NCI-H510A (cell line): ENCODE results near the gene ALPI.
"Not testable (repeated sequence)": the region's sequence is repeated elsewhere in the genome, so short reads cannot be mapped to it uniquely, and the experiment has no call there.

Experiments used
- DNase-seq: peaks from one replicate; lab custom pipeline; 2025; lab: John Stamatoyannopoulos, UW

ALPI gene

DNA sequence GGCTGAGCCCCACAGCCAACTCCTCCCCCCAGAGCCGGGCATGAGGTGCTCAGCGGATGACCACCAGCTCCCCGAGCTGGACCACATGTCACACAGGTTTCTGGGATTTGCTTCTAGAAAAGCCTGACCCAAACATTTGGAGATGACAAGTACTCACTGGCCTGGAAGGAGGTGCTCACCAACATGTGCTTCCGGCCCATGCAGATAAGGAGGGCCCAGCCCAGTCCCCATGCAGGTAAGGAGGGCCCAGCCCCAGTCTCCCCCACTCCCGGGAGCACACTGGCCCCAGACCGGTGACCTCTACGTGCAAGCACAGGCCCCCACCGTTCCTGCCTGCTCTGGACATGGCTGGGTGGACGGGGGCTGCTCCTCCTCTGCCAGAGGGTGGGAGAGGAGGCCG, 14.0 kb upstream of the ALPI start:
- not testable (repeated sequence) for DNase-seq

- DNase-seq, result not testable (repeated sequence)
Measured at GRCh38 chr2:232442431-232442830, 13.5 kb upstream of the ALPI start.

DNA sequence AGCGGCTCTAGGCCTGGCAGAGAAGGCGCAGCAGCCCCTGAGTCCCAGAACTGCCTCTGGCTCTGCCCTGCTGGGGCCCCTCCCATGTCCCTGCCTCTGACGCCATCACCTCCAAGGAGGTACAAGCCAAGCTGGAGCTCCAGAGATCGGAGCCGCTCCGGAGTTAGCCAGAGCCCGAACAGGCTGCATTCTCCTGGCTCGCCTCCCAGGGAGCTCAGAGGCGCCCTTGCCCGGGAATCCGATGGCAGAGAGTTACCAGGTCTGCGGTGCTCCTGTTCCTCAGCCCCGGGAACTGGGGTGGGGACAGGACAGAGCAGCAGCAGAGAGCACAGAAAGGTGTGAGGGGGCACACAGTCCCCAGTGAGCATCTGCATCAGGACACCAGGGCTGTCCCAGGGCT, 12.9 kb upstream of the ALPI start:
- not testable (repeated sequence) for DNase-seq

DNA sequence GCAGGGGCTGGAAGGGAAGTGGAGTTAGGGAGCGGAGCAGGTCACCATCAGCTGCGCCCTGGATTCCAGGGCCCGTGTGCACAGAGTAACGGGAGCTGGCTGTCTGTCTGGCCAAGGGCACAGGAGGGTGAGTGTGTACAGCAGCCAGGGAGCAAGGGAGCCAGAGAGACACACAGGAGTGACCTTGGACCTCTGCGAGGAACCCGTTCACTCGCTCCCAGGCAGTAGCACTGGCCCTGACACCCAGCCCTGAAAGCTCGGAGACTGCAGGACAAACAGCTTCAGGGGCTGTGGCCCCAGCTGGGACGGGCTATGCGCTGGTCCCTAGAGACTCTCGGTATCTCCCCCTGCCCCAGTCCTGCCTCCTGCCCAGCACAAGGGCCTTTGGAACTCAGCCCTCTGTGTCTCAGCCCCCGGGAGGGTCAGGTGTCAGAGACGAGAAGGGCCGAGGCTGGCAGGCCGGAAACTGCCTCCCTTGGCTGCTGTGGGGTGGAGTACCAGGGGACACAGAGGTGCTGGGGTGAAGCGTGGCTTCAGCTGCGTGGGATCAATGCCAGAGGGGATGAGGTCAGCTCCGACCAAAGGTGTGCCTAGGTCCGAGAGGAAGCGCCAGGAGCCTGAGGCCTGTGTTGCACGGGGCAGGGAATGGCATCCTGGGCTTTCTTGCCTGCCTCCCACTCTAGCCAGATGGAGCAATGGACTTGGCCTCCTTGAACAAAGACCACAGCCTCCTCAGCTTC, 12.1 kb upstream of the ALPI start:
- not testable (repeated sequence) for DNase-seq

DNA sequence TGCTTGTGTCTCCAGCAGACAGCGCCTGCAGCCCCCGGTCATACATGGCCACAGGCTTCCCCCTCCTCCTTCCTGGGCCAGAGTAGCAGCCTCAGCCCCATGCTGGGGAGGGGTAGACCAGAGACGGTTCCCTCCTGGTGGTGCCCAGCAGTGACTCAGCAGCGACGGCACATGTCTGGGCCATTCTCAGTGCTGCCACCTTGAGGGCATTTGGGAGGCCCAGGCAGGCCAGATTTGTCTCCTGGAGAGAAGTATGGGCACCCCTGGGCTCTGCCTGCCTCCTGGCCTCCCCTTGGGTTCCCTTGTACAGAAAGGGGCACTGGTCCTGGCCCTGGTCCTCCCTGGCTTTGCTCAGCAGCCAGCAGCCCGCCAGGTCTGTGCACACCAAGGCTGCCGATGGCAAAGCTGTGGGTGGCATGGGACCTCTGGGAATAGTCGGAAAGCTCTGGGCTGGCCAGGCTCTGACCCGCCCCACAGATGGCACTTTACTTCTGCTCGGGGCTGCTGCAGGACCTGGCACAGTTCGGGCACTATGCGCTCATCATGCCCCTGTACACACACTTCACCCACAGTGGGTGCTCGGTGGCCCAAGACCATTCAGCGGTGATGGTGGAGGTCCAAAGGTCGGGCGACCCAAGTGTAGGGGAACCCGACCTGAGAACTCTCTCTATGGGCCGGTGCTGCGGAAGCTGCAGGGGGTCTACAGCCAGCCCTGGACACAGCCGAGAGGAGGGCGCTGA, 11.4 kb upstream of the ALPI start:
- DNase-seq, result no peak

- DNase-seq, result not testable (repeated sequence)
Measured at GRCh38 chr2:232445149-232445885, 10.6 kb upstream of the ALPI start.

DNA sequence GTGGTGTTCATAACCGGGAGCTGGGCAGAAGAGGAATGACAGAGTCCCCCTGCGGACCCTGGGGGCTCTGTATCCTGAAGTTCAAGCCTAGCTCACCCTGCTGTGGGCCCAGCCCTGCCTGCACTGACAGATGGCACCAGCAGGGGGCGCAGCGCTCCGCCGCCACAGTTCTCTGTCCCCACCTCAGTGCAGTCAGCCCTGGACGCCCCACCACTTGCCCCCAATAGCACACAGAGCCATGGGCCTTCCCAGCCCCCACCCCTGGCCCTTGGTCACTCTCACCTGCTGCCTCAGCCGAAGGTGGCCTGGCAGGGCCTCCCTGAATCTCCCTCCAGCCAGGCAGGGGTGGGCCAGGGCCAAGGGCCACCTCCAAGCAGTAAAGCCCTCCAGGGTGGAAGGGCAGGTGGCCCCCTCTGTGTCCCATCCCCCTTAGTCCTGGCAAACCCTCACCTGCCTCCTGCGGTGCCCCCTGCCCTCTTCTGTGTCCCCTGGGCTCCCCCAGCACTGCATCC, 9.6 kb upstream of the ALPI start:
- not testable (repeated sequence) for DNase-seq

DNA sequence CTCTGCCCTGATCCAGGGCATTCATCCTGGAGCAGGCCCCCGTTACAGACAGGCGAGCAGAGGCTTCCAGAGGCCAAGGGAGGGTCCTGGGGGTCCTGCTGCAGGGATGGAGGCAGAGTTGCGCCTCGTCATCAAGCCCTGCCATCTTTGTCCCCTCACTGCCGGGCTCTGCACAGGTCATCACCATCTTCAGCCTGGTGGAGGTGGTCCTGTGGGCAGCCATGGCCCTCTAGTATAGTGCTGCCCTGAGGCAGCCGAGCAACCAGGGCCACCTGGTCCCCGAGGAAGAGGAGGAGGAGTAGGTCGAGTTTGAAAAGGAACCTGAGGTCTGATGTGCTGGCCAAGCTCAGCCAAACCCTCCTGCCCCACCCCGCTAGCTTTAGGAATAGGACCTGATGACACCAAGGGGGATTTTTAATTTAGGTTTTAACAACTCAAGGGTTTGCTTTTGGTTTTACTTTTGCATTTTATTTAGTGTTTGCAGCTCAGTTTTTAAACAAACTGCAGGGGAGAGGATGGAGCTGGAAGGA, 8.8 kb upstream of the ALPI start:
- no peak for DNase-seq

GRCh38 chr2:232447638-232448303, 8.2 kb upstream of the ALPI start:
- no peak for DNase-seq

DNA sequence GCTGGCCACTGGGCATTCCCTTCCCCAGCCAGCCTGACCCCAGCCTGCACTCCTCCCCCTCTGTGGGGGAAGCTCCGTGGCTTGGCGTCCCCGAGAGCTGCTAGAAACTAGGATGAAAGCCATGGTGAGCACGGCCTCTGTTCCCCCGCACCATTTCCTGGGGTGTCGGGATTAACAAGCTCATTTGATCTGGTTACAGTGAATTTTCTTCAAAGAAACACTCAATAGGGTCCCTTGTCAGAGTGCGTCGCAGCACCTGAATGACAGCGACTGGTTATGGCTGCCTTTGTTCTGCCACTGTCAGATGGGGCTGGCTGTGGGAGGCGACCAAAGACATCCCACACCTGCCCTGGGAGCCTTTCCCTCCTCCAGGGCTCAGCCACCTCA, 7.7 kb upstream of the ALPI start:
- DNase-seq, result no peak

GRCh38 chr2:232449964-232450363, 6.0 kb upstream of the ALPI start:
- DNase-seq, result no peak

GRCh38 chr2:232451645-232452044, 4.3 kb upstream of the ALPI start:
- not testable (repeated sequence) for DNase-seq

GRCh38 chr2:232454630-232455029, 1.3 kb upstream of the ALPI start:
- no peak for DNase-seq

DNA sequence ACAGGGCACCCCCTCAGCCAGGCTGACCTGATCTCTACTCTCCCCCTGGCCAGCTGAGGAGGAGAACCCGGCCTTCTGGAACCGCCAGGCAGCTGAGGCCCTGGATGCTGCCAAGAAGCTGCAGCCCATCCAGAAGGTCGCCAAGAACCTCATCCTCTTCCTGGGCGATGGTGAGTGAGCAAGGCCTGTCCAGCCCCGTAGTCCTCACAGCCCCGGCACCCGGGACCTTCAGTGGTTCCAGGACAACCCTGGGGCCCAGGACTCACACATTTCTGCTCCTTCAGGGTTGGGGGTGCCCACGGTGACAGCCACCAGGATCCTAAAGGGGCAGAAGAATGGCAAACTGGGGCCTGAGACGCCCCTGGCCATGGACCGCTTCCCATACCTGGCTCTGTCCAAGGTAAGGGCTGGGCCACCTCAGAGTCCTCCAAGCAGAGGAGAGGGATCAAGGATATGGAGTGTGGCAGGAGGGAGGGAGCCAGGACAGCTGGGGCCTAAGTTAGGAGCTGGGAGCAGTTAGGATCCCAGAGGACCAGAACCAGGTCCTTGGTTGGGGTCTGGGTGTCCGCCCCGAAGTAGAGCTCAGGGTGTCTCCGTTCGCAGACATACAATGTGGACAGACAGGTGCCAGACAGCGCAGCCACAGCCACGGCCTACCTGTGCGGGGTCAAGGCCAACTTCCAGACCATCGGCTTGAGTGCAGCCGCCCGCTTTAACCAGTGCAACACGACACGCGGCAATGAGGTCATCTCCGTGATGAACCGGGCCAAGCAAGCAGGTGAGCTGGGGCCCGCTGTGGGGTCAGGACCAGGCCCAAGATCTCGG, 555 bp downstream of the ALPI start:
- DNase-seq, result no peak

DNA sequence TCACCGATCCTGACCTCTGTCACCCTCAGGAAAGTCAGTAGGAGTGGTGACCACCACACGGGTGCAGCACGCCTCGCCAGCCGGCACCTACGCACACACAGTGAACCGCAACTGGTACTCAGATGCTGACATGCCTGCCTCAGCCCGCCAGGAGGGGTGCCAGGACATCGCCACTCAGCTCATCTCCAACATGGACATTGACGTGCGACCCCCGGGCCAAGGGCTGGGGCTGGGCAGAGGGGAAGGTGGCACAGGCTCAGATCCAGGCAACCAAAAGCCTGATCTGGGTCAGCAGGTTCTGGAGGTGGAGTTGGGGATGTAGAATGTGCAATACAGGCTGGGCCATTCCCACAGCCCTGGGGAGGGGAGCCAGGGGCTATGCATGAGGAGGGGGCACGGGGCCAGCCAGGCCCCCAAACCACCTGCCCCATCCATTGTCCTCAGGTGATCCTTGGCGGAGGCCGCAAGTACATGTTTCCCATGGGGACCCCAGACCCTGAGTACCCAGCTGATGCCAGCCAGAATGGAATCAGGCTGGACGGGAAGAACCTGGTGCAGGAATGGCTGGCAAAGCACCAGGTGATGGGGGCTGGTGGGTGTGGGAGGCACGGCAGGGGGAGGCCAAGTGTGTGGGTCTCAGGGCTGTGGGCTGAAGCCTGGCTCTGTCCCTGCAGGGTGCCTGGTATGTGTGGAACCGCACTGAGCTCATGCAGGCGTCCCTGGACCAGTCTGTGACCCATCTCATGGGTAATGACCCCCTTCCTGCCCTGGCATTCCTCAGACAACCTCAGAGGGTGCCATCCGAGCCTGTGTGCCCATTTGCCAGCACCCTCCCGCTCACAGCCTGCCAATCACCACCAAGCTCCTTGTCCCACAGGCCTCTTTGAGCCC, 1.4 kb downstream of the ALPI start:
- DNase-seq, result no peak

- no peak for DNase-seq
Measured at GRCh38 chr2:232458051-232458660, 2.2 kb downstream of the ALPI start.

- no peak for DNase-seq
Measured at GRCh38 chr2:232458661-232459418, 2.9 kb downstream of the ALPI start.

GRCh38 chr2:232459419-232460035, 3.6 kb downstream of the ALPI start:
- DNase-seq, result no peak
